ELR (cell line): ENCODE data around the gene TDRD10.
A peak's percentile ranks its signal among the peaks of the same experiment; 100 is the strongest.

Source experiments
- DNase-seq: peaks from one replicate; pipeline ENCODE4 v3.0.0-alpha.2; 2015; ENCODE audit warnings: low read depth

The TDRD10 gene, protein sequence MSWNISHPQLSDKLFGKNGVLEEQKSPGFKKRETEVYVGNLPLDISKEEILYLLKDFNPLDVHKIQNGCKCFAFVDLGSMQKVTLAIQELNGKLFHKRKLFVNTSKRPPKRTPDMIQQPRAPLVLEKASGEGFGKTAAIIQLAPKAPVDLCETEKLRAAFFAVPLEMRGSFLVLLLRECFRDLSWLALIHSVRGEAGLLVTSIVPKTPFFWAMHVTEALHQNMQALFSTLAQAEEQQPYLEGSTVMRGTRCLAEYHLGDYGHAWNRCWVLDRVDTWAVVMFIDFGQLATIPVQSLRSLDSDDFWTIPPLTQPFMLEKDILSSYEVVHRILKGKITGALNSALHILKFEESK

DNA sequence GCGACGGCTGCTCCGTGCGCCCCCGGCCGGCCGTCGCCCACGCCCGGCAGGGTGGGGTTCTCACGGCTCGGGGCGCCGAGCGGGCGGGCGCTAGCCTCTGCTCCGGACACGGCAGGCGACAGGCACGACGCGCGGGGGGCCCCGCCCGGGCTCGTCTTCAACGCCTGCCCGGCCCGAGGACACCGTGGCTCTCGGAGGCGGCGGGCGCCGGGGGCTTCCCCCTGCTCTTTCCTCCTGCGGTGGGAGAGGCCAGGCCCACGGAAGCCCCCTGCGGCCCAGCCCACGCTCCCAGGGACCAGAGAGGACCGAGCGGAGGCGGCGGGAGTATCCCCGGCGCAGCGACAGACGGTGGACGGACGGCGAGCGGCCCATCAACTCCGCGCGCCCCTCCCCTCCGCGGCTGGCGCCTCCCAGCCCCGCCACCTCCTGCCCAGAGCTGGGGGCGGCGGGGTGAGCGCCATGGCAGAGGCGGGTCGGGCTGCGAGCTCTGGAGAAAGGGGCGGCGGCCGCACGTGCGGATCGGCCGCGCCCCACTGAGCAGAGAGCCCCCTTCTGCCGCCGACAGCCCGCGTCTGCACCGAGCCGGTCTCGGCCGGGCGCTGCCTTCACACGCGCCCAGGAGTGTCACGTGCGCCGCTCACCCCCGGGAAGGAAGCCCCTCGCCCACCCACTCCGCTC, at the start of gene TDRD10, which contains the start of gene SHE:
TSS of gene TDRD10 (plus strand) at position 154 of the 678 bp plus-strand sequence. CDS start 4,685 bp downstream, outside the sequence.
TSS of gene SHE (minus strand) at position 347 of the 678 bp plus-strand sequence. CDS start 386 bp downstream, outside the sequence.
- DNase-seq = no peak

DNA sequence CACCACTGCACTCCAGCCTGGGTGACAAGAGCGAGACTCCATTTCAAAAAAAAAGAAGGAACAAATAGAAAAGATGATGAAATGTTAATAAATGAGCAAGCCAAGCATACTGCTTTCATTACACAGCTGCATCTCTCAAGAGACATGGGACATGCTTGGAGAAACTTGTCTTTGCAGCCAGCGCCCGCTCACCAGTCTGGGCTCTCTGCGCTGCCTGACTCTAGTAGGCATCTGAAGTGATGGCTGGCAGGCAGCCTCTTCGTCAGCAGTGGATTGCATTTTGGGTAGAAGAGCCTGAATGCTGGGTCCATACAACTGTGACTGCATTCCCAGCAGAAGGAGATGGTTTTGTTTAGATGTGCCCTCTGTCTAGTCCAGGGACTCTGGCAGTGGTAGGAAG, 48.9 kb upstream of the TDRD10 start:
- DNase-seq = no peak

DNA sequence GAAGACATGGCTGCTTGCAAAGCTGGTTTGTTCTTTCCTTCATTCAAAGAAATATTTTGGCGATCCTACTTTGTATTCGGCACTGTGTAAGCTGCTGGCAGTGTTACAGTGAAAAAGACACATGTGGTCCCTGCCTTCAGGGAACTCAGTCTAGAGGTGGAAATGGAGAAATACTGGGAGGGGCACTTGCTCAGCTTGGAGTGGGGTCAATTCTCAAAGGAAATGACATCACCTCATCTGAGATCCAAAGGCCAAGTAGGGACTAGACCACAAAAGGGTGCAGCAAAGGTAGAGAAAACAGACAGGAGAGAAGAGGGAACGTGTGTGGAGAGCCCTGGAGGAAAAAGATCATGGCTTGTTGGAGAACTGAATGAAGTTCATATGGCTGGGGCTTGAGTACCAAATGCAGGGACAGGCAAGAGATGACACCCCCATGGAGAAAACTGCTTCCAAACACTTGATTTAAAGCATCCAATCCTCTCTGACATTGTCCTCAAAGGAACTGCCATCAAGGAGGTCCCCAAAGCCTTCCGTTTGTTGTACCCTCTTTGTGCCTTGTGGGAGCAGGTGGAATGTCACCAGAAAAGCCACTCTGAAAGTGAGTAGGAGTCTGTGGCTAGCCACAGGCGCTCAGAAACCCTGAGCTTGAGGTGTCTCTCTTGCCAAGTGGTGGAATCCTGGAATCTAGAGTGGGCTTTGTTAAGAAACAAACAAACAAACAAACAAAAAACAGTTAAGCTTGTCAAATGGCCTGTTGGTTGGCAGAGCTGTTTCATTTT, 48.3 kb upstream of the TDRD10 start:
- peak; percentile 50 for DNase-seq

DNA sequence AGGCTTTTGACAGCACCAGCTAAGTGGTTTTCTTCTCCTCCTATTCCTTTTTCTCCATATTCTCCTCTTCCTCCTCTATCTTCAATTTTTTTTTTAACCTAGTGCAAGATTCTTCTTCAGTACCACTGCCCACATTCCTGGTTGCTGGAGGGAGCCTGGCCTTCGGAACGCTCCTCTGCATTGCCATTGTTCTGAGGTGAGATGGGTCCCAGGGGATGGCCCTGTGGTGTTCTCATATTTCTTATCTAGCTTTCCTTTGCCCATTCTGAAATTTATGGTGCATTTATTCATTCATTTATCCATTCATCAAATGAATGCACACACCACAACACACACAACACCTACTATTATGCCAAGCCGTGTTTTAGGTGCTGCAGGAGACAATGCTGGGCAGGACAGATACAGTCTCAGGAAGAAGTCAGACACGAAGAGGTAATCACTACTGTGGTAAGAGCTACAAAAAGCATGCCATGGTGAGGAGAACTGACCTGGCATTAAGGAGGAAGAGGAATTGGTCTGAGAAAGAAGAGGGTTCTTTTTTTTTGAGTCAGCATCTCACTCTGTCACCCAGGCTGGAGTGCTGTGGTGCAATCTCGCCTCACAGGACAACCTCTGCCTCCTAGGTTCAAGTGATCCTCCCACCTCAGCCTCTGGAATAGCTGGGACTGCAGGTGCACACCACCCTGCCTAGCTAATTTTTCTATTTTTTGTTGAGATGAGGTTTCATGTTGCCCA, 47.5 kb upstream of the TDRD10 start:
- DNase-seq = no peak

DNA sequence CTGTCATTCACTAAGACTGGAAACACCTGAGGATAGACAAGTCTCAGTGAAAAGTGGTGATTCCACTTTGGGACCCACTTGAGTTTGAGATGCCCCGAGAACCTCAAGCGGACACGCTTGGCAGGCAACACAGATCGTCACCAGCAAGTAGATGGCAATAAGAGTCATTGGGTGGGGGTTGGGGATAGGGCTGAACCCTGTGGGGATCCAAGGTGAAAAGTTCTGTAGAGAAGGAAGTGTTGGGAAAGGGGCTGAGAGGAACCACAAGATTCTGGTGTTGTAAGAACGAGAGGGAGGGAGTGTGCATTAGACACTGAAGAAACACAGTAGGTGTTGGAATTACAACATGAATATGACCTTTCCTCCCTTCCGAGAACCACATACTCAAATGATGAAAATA, 45.4 kb upstream of the TDRD10 start:
- DNase-seq = no peak

DNA sequence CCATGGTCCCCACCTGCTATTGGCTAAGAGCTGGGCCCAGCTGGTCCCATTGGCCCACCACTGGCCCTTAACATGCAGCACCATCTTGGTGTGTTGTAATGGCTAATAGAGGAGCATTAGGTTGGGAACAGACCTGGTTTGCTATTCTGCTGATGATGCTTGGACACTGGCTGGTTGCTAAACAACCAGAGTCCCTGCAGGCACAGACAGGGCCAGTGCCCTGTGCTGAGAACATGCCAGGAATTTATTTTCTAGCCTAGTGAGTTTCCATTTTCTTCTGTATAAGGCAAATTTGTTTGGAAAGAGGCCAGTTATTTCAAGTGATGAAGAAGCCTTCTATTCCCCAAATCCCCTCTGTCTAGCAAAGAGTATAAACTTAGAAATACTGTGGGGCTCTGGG, 42.9 kb upstream of the TDRD10 start:
- DNase-seq = no peak

DNA sequence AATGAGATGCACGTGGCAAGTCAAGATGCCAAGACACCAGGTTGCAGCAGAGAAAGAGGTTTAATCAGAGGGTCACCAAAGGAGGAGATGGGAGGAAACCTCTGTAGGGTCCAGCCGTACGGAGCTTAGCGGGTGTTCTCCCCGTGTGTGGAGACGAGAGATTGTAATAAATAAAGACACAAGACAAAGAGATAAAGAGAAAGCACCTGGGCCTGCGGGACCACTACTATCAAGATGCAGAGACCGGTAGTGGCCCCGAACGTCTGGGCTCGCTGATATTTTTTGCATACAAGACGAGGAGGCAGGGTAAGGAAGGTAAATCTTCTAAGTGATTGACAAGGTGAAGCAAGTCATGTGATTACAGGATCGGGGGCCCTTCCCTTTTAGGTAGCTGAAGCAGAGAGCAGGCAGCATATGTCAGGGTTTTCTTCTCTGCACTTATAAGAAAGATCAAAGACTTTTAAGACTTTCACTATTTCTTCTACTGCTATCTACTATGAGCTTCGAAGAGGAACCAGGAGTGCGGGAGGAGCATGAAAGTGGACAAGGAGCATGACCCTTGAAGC, 41.2 kb upstream of the TDRD10 start:
- no peak for DNase-seq

DNA sequence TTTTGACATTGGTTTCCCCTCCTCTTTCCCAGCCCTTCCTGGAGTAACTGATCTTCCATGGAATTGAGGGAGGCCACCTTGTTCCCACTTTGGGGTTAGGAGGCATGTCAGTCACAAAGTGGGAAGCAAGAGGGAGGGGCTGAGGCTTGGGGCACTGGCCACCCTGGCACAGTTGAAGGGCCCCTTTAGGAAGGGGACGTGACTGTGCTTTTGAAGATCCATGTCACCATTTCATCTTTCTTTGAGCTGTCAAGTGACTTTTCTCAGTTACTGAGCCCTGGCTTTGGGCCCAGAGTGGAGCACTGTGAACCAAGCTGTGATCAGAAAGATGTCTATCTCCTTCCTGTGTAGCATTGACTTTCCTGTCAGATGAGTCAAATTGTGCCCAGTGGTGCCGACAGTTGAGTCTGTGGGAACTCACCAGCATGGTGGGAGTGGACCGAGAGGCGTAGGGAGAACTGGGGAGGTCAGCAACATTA, 38.5 kb upstream of the TDRD10 start:
- DNase-seq = peak; percentile 10

DNA sequence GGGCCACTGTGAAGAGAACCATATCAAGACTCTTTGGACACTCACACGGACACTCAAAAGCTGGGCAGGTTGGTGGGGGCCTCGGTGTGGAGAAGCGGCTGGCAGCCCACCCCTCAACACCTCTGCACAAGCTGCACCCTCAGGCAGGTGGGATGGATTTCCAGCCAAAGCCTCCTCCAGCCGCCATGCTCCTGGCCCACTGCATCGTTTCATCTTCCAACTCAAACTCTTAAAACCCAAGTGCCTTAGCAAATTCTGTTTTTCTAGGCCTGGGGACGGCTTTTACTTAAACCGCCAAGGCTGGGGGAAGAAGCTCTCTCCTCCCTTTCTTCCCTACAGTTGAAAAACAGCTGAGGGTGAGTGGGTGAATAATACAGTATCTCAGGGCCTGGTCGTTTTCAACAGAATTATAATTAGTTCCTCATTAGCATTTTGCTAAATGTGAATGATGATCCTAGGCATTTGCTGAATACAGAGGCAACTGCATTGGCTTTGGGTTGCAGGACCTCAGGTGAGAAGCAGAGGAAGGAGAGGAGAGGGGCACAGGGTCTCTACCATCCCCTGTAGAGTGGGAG, 36.3 kb upstream of the TDRD10 start:
- DNase-seq = no peak

DNA sequence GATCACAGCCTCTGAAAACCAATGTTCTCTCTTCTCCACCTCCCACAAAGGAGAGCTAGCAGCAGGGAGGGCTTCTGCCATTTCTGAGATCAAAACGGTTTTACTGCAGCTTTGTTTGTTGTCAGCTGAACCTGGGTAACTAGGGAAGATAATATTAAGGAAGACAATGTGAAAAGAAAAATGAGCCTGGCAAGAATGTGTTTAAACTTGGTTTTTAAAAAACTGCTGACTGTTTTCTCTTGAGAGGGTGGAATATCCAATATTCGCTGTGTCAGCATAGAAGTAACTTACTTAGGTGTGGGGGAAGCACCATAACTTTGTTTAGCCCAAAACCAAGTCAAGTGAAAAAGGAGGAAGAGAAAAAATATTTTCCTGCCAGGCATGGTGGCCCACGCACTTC, 35.8 kb upstream of the TDRD10 start:
- DNase-seq = no peak

DNA sequence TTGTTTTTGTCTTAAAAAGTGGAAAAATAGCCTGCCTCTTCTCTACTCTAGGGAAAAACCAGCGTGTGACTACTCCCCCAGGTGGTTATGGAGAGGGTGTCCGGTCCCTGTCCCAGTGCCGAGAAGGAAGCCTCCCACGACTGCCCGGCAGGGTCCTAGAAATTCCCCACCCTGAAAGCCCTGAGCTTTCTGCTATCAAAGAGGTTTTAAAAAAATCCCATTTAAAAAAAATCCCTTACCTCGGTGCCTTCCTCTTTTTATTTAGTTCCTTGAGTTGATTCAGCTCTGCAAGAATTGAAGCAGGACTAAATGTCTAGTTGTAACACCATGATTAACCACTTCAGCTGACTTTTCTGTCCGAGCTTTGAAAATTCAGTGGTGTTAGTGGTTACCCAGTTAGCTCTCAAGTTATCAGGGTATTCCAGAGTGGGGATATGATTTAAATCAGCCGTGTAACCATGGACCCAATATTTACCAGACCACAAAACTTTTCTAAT, 35.0 kb upstream of the TDRD10 start:
- no peak for DNase-seq

DNA sequence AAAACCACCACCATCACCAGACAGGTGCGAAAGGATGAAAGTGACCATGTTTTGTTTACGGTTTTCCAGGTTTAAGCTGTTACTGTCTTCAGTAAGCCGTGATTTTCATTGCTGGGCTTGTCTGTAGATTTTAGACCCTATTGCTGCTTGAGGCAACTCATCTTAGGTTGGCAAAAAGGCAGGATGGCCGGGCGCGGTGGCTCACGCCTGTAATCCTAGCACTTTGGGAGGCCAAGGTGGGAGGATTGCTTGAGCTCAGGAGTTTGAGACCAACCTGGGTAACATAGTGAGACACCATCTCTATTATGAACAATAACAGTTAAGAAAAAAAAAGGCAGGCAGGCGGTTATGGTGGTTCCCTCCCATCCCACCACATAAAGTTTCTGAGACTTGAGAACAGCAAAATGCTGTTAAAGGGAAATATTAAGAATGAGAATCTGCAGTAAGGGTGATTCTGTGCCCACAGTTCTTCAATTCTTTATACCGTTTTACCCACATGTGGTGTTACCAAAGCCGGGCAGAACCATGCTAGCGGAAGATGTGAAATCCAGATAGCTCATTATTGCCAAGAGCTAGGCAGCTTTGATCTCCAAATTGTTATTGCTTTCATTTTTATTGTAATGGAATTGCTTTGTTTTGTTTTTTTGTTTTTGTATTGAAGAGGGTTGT, 34.5 kb upstream of the TDRD10 start:
- DNase-seq = no peak

DNA sequence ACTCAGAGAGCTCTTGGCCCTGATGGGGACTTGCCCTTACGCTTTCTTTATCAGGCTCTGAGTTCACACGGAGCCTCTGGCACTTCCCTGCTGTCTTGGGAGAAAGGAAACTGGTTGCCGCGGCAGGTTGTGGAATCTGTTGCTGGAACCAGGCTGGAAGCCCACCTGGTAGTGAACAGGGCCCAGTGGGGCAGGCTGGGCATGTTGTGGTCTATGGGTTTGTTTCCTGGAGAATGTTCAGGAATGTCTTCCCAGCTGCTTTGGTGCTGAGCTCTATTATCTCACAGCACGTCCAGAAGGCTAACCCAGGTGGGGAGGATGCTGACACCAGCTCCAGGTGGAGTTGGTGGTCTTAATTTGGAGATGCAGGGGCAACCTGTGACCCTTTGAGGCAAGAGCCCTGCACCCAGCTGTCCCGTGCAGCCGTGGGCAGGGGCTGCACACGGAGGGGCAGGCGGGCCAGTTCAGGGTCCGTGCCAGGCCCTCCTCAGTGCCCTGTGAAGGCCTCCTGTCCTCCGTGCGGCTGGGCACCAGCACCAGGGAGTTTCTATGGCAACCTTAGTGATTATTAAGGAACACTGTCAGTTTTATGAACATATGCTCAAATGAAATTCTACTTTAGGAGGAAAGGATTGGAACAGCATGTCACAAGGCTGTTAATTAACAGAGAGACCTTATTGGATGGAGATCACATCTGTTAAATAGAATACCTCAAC, 33.3 kb upstream of the TDRD10 start:
- no peak for DNase-seq

DNA sequence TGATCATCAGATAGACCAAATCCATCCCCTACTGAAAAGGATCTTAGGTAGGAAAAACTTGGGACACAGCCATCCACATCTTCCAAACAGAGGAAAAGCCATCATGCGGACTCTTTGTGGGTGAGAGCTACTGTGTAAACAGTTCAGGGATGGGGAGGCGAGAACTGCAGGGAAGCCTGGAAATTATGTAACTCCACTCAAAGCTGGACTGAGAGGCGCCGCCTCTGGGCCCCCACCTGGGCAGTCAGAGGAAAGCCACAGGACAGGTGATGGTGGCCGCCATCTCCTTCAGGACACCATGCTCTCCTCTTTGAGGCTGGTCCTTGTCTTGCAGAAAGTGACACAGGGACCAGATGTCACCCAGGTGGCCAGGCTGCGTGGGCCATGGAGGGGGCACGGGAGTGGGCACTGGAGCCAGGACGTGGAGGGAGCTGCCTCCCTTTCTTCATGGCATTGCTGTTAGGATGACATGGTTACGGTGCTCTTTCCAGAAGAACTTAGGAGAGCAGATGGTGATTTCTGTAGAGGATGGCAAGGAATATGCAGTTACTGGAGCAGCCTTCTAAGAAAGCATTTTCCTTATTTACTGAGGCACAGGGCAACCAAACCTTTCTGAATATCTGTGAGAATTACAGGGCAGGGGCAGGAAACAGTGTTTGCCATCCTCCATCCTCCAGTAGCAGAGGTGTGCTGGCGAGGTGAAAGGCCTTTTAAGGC, 32.0 kb upstream of the TDRD10 start:
- no peak for DNase-seq

DNA sequence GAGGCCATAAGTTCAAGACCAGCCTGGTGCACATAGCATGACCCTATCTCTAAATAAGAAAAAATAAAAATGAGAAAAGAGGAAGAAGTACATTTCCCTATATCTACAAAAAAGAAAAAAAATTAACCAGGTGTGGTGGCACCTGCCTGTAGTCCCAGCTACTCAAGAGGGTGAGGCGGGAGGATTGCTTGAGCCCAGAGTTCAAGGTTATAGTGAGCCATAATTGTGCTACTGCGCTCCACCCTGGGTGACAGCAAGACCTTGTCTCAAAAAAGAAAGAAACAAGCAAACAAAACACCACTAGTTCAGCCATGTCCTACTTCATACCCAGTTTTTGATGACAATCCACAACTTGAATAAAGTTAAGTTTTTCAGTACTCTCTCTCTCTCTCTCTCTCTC, 30.7 kb upstream of the TDRD10 start:
- no peak for DNase-seq

DNA sequence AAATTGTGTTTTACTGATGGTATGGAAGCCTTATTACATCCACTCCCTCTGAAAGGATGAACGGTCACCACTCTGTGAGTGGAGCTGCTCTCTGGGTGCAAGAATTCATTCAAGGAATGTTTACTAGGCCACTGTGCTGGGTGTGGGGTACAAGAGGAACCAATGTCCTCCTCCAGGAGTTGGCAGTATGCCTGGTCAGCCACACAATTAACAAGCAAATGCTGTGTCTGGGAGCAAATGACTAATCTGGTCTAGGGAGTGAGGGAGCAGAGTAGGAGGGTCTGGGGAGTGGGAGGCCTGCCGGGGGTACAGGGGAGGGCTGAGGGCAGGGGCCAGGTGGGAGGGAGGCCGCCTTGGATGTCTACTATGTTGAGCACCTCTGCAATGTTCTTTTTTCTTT, 27.2 kb upstream of the TDRD10 start:
- DNase-seq = peak; percentile 52

DNA sequence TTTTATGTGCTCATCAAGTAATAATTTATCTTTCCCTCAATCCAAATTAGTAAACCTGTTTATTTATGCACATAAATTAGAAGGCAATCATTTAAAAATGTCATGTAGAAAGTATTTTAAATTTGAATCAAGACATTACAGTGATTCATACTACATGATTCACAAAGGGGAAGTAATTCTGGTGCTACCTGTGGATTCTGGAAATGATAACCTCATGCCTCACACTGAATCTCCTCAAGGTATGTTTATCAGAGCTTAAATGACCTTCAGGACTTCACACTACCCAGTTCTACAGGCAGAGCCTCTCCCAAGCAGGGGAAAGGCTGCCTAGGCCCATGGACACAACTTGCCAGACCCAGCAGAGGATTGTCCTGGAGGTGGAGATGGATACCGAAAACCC, 25.2 kb upstream of the TDRD10 start:
- no peak for DNase-seq

DNA sequence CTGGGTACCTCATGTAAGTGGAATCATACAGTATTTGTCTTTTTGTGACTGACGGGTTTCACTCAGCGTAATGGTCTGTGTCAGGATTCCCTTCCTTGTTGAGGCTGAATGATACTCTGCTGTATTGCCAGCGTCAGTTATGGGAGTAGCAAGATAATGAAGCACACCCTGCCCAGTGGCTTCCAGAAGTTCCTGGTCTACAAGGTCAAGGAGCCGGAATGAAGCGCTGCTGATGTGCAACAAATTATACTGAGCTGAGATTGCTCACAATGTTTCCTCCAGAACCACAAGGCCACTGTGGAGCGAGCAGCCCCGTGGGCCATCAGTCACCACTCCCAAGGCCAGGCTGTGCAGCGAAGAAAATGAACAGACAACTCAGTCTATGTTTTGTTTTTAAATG, 24.0 kb upstream of the TDRD10 start:
- DNase-seq = no peak

DNA sequence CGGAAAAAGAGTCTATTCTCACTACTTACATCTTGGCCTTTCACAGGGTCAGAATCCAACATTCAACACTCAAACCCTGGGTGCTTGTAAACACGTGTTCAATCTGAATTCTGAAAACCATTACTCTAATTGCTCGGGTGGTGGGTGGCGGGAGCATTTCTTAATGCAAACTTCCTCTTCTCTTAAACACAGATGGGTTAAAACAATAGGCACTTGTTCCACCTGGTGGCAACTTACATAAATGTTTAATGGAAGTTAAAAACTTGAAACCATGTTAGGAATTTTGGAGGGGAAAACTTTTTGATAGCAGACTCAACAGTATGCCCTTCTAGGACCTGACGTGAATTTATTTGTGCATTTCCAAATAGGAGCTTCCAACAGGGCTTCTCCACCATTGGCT, 23.4 kb upstream of the TDRD10 start:
- peak; percentile 42 for DNase-seq
